ENCODE results near the gene PDE4D.

Gene PDE4D

GRCh38 chr5:59351076-59351794 lies 542.3 kb downstream of the PDE4D start:
- no peak for TF ChIP-seq CTCF (IDR thresholded peaks at IDR 0.05; ENCODE audit: extremely low read depth, missing control alignments)
- DNase-seq (ENCODE audit: low spot score), result no peak

DNA sequence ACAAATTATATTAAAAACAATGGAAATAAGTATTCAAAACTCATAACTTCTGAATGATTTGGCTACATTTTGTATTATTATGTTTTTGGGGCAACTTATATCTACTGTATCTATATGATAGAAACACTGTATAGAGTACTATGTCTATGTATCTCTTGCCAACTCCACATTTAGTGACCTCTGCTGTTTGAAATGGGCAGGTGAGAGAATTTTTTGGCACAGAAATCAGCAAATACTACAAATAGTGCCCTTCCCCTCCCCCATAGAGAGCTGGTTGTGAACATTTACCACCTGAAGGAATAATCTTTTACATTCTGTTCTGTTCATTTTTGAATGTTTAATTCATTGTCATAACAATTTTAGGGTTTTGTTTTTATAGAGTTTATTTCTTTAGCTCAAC lies 545.3 kb downstream of the PDE4D start:
- DNase-seq (ENCODE audit: low spot score), result no peak
- no peak for TF ChIP-seq CTCF (IDR thresholded peaks at IDR 0.05; ENCODE audit: extremely low read depth, missing control alignments)

DNA sequence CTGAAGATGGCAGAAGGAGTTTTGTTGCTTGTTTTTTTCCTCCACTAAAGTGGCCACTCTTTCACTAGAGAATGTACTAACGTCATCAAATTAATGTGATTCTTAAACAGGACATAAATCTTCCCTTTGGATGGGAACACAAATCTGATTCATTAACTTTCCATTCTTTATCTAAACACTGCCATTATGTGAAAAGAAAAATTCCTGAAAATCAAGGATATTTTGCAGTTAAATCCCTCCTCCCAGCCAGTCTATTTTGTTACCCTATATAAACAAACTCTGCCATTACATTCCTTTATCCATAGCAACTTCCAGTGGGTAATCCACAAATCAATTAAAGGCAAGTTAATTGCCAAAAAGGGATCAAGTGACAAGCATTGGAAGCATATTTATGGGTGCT lies 546.5 kb downstream of the PDE4D start:
- no peak for TF ChIP-seq CTCF (IDR thresholded peaks at IDR 0.05; ENCODE audit: extremely low read depth, missing control alignments)
- no peak for DNase-seq (ENCODE audit: low spot score)

- DNase-seq (ENCODE audit: low spot score), result no peak
- TF ChIP-seq CTCF (IDR thresholded peaks at IDR 0.05; ENCODE audit: extremely low read depth, missing control alignments), result no peak
These were observed 547.0 kb downstream of the PDE4D start for GRCh38 chr5:59346514-59346913.

DNA sequence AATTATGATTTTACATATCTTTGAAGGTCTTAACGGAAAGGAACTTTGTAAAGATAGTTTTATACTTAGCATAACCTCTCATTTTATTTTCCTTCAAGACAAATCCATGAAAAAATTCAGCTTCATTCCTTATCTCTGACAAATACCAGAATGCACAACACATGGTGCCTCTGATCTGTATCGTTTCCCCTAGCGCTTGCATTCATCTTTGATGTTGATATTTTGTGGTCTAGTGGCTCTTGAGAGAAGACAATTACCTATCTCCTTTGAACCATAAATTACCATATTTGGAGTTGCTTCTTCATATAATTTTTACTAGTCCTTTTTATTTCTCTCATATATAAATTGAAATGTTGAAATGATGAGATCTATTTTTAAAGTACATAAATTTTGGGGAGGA lies 551.3 kb downstream of the PDE4D start:
- TF ChIP-seq CTCF (IDR thresholded peaks at IDR 0.05; ENCODE audit: extremely low read depth, missing control alignments), result no peak
- no peak for DNase-seq (ENCODE audit: low spot score)

DNA sequence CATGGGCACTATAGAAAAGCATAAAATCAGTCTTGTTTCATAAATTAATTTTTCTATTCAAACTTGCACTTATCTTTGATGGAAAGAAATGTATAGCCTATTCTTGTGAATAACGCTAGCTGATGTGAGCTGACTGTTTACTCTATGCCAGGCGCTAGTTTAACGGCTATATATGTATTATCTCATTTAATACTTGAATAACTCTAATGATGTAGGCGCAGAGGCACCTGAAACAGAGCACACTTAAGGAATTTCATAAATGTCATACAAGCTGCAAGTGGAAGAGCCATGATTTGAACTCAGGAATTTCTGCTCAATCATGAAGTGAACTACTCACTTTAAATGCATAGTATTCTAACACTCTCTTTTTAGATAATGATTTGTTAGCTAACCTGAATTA lies 551.8 kb downstream of the PDE4D start:
- no peak for DNase-seq (ENCODE audit: low spot score)
- TF ChIP-seq CTCF (IDR thresholded peaks at IDR 0.05; ENCODE audit: extremely low read depth, missing control alignments), result no peak

DNA sequence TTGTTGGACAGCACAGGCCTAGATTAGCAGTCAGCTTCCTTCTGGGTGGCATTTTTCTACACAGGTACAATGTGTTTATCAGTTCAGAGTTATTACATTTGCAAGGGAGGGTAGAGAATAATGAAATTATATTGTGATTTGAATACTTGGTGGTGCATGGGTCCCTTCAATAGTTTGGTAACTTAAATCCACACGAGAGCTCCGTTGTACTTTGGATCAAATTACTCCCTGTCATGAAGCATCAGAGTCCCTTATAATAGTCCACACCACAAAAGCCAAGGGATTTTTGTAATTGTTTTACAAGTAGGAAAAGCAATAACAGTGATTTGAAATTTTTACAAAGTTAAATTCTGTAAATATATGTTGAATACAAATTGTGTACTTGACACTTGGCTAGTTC lies 552.4 kb downstream of the PDE4D start:
- no peak for TF ChIP-seq CTCF (IDR thresholded peaks at IDR 0.05; ENCODE audit: extremely low read depth, missing control alignments)
- no peak for DNase-seq (ENCODE audit: low spot score)

Measured in GM20000 (cell line).